ENCODE data around the gene PNP.

Gene PNP

DNA sequence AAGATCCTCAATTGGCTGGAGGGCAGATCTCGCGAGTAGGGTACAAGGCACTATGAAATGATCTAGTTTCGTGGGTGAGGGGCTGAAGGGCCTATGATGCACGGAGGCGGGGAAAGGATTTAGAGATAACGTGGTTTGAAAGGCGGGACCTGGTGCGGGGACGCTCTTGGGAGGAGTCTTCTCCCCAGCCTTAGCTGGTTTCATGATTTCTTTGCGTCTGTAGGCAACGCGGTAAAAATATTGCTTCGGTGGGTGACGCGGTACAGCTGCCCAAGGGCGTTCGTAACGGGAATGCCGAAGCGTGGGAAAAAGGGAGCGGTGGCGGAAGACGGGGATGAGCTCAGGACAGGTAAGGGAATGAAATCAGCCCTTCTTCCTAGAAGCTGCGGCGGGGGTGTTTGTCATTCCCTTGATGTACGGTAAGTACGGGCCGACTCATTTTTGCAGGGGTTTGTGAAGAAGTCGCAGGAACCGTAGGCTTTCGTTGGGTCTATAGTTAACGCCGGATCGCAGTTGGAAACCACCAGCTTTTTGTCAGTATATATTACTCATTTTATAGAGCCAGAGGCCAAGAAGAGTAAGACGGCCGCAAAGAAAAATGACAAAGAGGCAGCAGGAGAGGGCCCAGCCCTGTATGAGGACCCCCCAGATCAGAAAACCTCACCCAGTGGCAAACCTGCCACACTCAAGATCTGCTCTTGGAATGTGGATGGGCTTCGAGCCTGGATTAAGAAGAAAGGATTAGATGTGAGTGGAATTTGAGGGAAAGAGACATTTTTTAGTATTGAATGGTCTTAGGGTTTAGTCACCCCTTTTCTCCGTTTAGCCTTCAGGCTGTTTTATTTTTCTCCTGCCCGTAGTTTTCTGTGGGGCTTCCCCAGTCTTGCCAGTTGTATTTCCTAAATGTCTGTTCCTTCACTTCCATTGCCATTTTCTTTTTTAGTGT is 13.6 kb upstream of the PNP start:
- no peak for DNase-seq (ENCODE audit: low read depth in 2 of 2)

DNA sequence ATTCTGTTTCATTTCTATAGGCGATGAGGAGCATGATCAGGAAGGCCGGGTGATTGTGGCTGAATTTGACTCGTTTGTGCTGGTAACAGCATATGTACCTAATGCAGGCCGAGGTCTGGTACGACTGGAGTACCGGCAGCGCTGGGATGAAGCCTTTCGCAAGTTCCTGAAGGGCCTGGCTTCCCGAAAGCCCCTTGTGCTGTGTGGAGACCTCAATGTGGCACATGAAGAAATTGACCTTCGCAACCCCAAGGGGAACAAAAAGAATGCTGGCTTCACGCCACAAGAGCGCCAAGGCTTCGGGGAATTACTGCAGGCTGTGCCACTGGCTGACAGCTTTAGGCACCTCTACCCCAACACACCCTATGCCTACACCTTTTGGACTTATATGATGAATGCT is 12.2 kb upstream of the PNP start:
- DNase-seq (ENCODE audit: low read depth in 2 of 2), result no peak

- no peak for DNase-seq (ENCODE audit: low read depth in 2 of 2)
Measured at GRCh38 chr14:20458031-20458789, 11.0 kb upstream of the PNP start.

GRCh38 chr14:20460458-20461224 is 8.6 kb upstream of the PNP start:
- DNase-seq (ENCODE audit: low read depth in 2 of 2), result no peak

DNA sequence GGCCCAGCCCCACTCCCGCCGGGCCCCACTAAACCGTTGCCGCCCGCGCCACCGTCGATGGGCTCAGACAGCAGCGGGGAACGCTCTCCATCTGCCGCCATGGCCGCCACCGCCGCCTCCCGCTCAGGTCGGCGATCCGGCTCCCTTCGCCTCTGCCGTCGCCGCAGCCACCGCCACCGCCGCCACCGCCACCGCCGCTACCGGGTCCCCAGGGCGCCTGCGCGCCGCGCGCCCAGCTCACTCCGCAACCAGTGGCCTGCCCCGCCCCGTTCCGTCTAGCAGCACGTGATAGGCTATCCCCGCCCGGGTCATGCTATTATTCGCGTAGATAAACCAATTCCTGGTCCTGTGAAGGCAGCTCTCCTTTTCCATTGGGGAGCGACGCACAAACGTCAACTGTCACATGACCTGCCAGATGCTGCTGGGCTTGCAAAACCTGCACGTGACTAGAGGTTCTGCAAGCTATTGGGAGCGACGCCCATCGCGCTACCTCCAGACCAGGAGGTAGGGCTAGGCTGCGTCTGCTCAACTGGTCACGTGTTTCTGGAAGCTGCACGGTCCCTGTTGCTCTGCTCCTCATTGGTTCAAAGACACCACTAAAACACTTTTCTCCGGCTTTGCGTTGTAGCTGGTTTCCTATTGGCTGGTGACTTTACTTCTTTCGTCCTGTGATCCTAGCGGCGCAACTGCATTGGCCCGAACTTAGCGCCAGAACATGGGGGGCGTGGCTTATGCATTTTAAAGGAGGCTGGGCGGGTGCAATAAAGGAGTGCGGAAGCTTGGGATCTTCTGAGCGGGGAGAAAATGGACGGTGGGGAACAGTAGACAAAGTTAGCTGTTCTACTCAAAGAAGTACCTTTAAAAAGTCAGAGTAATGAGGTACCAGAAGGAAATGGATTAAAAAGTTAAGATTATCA is 7.7 kb upstream of the PNP start, which contains the start of gene PIP4P1:
Gene PIP4P1 (minus strand): TSS at position 210 of the 917 bp plus-strand sequence. CDS start 109 bp downstream, at position 101.
- DNase-seq (ENCODE audit: low read depth in 2 of 2), result peak; percentile 100

DNA sequence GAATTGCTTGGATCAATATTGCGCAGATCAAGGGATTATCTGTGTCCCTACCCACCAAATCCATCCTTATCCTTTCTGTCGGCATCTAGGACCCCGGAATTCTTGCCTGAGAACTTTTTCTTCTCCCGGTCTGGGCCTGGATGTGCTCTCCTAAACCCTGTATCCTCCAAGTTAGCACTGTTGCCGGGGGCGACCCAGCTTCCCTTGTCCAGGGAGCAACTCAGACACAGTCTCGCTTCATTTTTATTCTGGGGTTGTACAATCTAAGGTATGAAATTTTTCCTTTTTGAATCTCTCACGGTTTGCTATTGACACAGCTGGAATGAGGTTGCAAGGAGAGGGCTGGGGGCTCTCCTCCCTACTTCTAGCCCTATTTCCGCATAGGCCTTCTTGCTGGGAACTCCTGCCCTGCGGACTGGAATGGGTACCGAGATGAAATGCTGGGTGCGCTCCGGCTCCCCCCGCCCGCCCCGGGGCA is 403 bp upstream of the PNP start:
- no peak for DNase-seq (ENCODE audit: low read depth in 2 of 2)

- DNase-seq (ENCODE audit: low read depth in 2 of 2), result no peak
Measured at GRCh38 chr14:20469890-20470602, 840 bp downstream of the PNP start.

DNA sequence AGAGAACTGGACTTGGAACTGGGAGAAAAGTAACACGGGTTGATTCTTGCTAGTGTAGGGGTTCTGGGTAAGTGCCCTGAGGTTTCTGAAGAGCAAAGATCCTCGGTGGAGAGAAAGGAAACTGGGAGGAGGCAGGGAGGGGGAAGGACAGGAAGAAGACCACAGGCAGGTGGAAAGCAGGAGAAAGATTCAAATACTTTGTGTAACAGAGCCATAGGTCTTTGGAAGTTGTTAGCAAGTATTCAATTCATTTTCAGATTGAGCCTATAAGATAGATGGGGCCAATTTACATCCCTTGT is 1.3 kb downstream of the PNP start:
- no peak for DNase-seq (ENCODE audit: low read depth in 2 of 2)

DNA sequence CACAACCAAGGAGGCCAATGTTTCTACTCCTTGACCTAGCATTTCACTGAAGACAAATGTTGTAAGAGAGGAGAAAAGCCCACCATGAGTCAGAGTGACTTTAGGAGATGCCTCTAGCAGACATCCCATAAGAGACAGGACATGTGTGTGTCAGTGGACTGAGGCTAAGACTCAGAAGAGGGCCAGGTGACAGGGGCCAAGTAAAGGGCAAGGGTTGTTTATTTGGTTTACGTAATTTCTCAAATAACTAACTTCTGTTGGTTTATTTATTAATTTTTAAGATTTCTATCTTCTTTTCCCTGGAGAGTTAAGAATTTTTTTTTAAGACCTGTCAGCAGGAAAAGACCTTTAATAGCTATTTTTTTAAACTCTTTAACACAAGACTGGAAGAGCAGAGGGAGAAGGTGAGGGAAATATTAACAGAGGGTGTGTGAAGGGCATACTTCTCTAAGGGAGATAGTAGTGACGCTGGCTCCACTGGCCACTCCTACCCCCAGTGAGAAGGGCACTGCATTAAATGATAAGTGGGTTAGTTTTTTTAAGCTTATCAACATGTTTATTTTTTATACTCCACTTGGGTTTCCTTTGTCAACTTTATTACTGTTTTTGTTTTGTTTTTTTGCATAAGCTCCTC is 3.4 kb downstream of the PNP start:
- DNase-seq (ENCODE audit: low read depth in 2 of 2), result no peak

DNA sequence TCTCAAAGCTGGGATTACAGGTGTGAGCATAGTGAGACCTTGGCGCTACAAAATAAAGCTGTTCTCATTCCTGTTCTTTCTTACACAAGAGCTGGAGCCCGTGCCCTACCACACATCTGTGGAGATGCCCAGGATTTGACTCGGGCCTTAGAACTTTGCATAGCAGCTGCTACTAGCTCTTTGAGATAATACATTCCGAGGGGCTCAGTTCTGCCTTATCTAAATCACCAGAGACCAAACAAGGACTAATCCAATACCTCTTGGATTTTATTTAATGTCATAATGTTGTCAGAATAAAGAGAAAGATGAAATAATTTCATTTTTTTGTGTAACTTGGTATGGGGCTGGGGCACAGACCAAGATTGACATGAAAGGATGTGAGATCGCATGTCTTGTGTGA is 7.6 kb downstream of the PNP start:
- no peak for DNase-seq (ENCODE audit: low read depth in 2 of 2)

GRCh38 chr14:20477211-20477876 is 8.1 kb downstream of the PNP start:
- DNase-seq (ENCODE audit: low read depth in 2 of 2), result no peak

- DNase-seq (ENCODE audit: low read depth in 2 of 2), result no peak
Measured at GRCh38 chr14:20478894-20479293, 9.7 kb downstream of the PNP start.

GRCh38 chr14:20482382-20482781 is 13.2 kb downstream of the PNP start:
- DNase-seq (ENCODE audit: low read depth in 2 of 2), result no peak

GRCh38 chr14:20485900-20486299 is 16.7 kb downstream of the PNP start:
- no peak for DNase-seq (ENCODE audit: low read depth in 2 of 2)

GRCh38 chr14:20486684-20487395 is 17.6 kb downstream of the PNP start:
- DNase-seq (ENCODE audit: low read depth in 2 of 2), result no peak

- no peak for DNase-seq (ENCODE audit: low read depth in 2 of 2)
Measured at GRCh38 chr14:20487396-20487725, 18.2 kb downstream of the PNP start.

DNA sequence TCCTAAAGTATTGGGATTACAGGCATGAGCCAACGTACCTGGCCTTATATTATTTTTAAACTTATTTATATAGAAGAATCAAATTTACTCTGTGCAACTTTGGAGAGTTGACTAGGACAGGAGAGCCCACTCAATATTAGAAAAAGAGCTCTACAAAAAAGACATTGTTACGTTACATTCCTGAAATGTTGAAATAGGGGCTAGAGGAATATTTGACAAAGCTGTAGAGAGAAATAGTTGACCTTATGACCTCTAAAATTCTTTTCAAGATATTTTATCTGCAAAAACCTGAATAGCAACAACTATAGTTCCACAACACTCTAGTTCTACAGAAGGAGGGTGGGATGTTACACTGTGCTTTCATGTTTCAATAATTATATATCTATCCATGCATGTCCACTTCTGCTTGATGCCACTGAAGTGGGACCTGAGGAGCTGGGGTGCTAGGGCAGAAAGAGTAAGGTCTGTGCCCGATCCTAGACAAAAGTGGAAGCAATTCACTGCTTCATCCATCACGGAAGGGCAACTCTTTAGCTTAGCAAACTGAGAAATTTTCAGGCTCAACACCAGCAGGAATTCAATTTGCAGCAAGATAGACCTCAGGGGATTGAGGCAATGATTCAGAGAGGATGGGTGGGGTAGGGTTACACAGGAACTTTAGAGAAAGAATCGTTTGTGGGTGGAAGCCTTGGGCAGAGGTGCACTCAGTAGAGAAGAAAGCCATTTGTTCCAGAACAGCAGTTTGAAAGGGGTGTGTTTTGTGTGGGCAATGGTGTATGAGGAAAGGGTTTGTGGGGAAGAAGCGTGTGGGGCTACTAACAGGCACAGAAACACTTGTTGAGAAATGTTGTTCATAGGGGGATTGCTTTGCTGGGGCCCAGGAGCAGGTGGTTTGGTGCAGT is 20.1 kb downstream of the PNP start:
- no peak for DNase-seq (ENCODE audit: low read depth in 2 of 2)

- DNase-seq (ENCODE audit: low read depth in 2 of 2), result no peak
Measured at GRCh38 chr14:20490563-20490962, 21.4 kb downstream of the PNP start.
